Measurements from ENCODE around the gene MGMT. TPM values are rescaled to one million over a fixed set of nuclear protein-coding genes. Genes with fewer than 3 reads are reported as not detected.

Gene MGMT
- total RNA-seq, 1 experiment from 2014 or later: 11.5 TPM

GRCh38 chr10:129676014-129676413 is 209.0 kb downstream of the MGMT start:
- no peaks in the 10 kb centered on the region for H3K9me2 ChIP-seq (ENCODE audit: insufficient read depth)
- H4K20me1 ChIP-seq (ENCODE audit: insufficient read depth): no peaks in the 10 kb centered on the region
- H3K36me3 ChIP-seq (ENCODE audit: control insufficient read depth in 1 of 2, insufficient read depth in 2 of 2, low read length in 2 of 2): no peaks in the 10 kb centered on the region
- no peak for DNase-seq (ENCODE audit: low read depth, low spot score)
- POLR2A ChIA-PET: no interaction called here
- intact Hi-C loops (cut with micrococcal nuclease): no loop called here
- H3K9me3 ChIP-seq (ENCODE audit: control insufficient read depth in 1 of 2, insufficient read depth in 1 of 2, low read depth in 1 of 2, low read length in 2 of 2): no peaks in the 10 kb centered on the region
- no TSS peak for BruUV-seq (replicated peaks)
- no peaks in the 10 kb centered on the region for H3K79me2 ChIP-seq (ENCODE audit: insufficient read depth, low read length)
- no peak overlapping the region for H3K4me3 ChIP-seq (replicated peaks in 1 of 2; ENCODE audit: low read depth in 1 of 2, low read length in 2 of 2)
- TF ChIP-seq JUND (IDR thresholded peaks at IDR 0.05) (no peak), ZBTB33 (IDR thresholded peaks at IDR 0.05; ENCODE audit: extremely low read depth, insufficient replicate concordance, low read length) (no peak), EZH2phosphoT487 (IDR thresholded peaks at IDR 0.05; ENCODE audit: borderline replicate concordance) (no peak), CTCF (IDR thresholded peaks at IDR 0.05 in 2 of 3, conservative IDR thresholded peaks at IDR 0.05 in 1 of 3; ENCODE audit: borderline replicate concordance in 1 of 3, insufficient read depth in 1 of 3, low read depth in 2 of 3, low read length in 2 of 3) (no peak), EZH2 (IDR thresholded peaks at IDR 0.05) (no peak), YY1 (IDR thresholded peaks at IDR 0.05; ENCODE audit: extremely low read depth, insufficient replicate concordance, low read depth, low read length) (no peak), ELF1 (IDR thresholded peaks at IDR 0.05; ENCODE audit: borderline replicate concordance, low read depth) (no peak)
- RAD21 ChIA-PET (ENCODE audit: low non-redundant PET in 1 of 2, low total read pairs in 2 of 2, uncharacterized antibody in 2 of 2, unreplicated experiment in 2 of 2): no interaction called here
- H3K27me3 ChIP-seq (ENCODE audit: insufficient read depth, low read length): no peaks in the 10 kb centered on the region
- H3K9ac ChIP-seq (ENCODE audit: low read length): no peak overlapping the region
- no peaks in the 10 kb centered on the region for H3K4me1 ChIP-seq (ENCODE audit: control insufficient read depth in 1 of 2, insufficient read depth in 2 of 2, low read length in 2 of 2)
- H2AFZ ChIP-seq (ENCODE audit: low read depth, low read length, poor library complexity, severe bottlenecking): no peak overlapping the region
- no peak overlapping the region for H3K27ac ChIP-seq (ENCODE audit: low read depth, low read length)
- CTCF ChIA-PET: no interaction called here
- ATAC-seq: no peak
- no peak overlapping the region for H3K4me2 ChIP-seq (ENCODE audit: low read length)
